Femur (tissue), 1 donor: ENCODE measurements around the gene CHMP6.
A peak's percentile ranks its signal among the peaks of the same experiment; 100 is the strongest.

Experiments
- DNase-seq: peaks from one replicate; pipeline ENCODE4 v3.0.0-alpha.2; 2017

Gene CHMP6

GRCh38 chr17:81032641-81033480 is 41.2 kb downstream of the CHMP6 start:
- no peak for DNase-seq

- peak; percentile 65 for DNase-seq
Observed at GRCh38 chr17:81033535-81034167, 42.0 kb downstream of the CHMP6 start.

- no peak for DNase-seq
Observed at GRCh38 chr17:81034168-81034777, 42.6 kb downstream of the CHMP6 start.

GRCh38 chr17:81034779-81035520 is 43.3 kb downstream of the CHMP6 start, which contains the start of gene BAIAP2:
TSS of gene BAIAP2 (plus strand) at chr17:81035151. CDS start at chr17:81035255, 104 bp downstream.
- DNase-seq, result peak; percentile 98

GRCh38 chr17:81035521-81036196 is 44.0 kb downstream of the CHMP6 start:
- DNase-seq, result no peak

- DNase-seq, result no peak
Observed at GRCh38 chr17:81036197-81036941, 44.7 kb downstream of the CHMP6 start.

- DNase-seq, result peak; percentile 63
Observed at GRCh38 chr17:81037026-81037797, 45.6 kb downstream of the CHMP6 start.

GRCh38 chr17:81037798-81038733 is 46.4 kb downstream of the CHMP6 start:
- DNase-seq, result no peak

GRCh38 chr17:81039096-81039495 is 47.5 kb downstream of the CHMP6 start:
- no peak for DNase-seq

- DNase-seq, result peak; percentile 63
Observed at GRCh38 chr17:81039854-81040758, 48.5 kb downstream of the CHMP6 start.

GRCh38 chr17:81040791-81041337 is 49.2 kb downstream of the CHMP6 start:
- no peak for DNase-seq

GRCh38 chr17:81042606-81043005 is 51.0 kb downstream of the CHMP6 start:
- no peak for DNase-seq

GRCh38 chr17:81043319-81043724 is 51.7 kb downstream of the CHMP6 start:
- no peak for DNase-seq

- no peak for DNase-seq
Observed at GRCh38 chr17:81043725-81044427, 52.2 kb downstream of the CHMP6 start.

GRCh38 chr17:81044428-81044763 is 52.8 kb downstream of the CHMP6 start:
- no peak for DNase-seq

GRCh38 chr17:81044764-81045589 is 53.3 kb downstream of the CHMP6 start:
- peak; percentile 90 for DNase-seq

GRCh38 chr17:81045590-81046095 is 54.0 kb downstream of the CHMP6 start:
- DNase-seq, result no peak
